GM12875 (cell line): ENCODE data around the gene ASB3.
A peak's percentile ranks its signal among the peaks of the same experiment; 100 is the strongest.

Experiments
- H3K4me3 ChIP-seq: one replicate; pipeline ENCODE4 v1.5.1; 2011; ENCODE audit warnings: low read depth, low read length, control low read depth
- TF ChIP-seq, protein P1 (sequence below): IDR thresholded peaks from 2 replicates; pipeline ENCODE4 v1.5.1; 2011; ENCODE audit warnings: low read depth, mild to moderate bottlenecking, control low read depth, inconsistent platforms, low read length, moderate library complexity, borderline replicate concordance; ENCODE audit not compliant: insufficient read depth

Gene ASB3

DNA sequence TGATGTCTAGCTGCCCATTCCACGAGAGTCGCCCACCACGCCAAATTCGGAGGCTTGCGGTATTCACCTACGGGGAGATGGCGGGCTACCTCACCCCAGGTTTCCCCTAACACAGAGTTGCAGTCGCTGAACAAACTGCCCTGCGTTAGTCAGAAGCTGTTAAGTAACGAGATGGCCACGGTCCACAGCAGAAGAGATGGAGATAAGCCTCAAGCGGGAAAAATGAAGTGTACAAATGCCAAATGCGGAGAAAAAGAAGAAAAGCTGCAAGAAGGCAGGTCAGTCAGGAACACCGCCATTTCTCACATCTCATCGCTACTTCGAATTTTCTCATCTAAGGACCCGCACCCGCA, 425 bp downstream of the ASB3 start:
- peak overlapping the region; percentile 91 for H3K4me3 ChIP-seq
- TF ChIP-seq, protein P1, sequence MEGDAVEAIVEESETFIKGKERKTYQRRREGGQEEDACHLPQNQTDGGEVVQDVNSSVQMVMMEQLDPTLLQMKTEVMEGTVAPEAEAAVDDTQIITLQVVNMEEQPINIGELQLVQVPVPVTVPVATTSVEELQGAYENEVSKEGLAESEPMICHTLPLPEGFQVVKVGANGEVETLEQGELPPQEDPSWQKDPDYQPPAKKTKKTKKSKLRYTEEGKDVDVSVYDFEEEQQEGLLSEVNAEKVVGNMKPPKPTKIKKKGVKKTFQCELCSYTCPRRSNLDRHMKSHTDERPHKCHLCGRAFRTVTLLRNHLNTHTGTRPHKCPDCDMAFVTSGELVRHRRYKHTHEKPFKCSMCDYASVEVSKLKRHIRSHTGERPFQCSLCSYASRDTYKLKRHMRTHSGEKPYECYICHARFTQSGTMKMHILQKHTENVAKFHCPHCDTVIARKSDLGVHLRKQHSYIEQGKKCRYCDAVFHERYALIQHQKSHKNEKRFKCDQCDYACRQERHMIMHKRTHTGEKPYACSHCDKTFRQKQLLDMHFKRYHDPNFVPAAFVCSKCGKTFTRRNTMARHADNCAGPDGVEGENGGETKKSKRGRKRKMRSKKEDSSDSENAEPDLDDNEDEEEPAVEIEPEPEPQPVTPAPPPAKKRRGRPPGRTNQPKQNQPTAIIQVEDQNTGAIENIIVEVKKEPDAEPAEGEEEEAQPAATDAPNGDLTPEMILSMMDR: no peak

- TF ChIP-seq, protein P1: no peak
- H3K4me3 ChIP-seq: peak overlapping the region; percentile 5
These were observed 1.4 kb downstream of the ASB3 start for GRCh38 chr2:53785366-53785765.

DNA sequence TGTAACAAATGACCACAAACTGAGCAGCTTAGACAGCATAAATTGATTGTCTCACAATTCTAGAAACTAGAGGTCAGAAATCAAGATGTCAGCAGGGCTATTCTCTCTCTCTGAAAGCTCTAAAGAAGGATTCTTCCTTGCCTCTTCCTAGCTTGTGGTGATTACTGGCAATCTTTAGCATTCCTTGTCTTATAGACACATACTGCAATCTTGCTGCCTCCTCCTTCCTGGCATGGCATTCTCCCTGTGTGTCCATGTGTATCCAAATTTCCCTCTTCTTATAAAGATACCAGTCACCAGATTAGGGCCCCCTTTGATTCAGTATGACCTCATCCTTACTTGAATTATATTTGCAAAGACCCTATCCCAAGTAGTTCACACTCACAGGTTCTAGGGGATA, 2.3 kb downstream of the ASB3 start:
- H3K4me3 ChIP-seq: no peak overlapping the region
- TF ChIP-seq, protein P1: no peak

DNA sequence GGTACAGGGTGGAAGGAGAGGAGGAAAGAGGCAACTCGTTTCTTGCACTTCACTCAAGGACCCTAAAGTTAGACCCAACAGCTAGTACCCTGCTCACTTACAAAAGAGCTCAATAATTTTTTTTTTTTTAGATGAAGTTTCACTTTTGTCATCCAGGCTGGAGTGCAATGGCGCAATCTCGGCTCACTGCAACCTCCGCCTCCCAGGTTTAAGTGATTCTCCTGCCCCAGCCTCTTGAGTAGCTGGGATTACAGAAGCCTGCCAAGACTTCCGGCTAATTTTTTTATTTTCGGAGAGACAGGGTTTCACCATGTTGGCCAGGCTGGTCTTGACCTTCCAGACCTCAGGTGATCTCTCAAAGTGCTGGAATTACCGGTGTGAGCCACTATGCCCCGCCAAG, 4.1 kb downstream of the ASB3 start:
- TF ChIP-seq, protein P1: no peak
- no peak overlapping the region for H3K4me3 ChIP-seq

DNA sequence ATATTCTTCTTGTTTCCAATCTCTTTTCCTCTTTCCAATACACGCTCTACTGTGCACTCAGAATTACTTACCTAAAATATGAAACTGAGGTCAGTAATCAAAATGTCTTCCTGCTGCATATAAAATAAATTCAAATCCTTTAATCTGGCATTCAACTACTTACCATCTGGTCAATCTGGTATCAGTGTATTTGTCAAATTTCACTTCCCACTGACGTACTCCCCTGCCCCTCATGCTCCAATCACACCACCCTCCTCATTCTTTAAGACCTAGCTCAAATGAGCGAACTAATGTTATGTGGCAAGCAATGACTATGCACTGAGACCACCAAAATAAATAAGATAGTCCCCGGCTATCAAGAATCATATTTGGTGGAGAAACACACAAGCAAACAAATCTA, 6.7 kb downstream of the ASB3 start:
- H3K4me3 ChIP-seq: no peak overlapping the region
- TF ChIP-seq, protein P1: no peak

DNA sequence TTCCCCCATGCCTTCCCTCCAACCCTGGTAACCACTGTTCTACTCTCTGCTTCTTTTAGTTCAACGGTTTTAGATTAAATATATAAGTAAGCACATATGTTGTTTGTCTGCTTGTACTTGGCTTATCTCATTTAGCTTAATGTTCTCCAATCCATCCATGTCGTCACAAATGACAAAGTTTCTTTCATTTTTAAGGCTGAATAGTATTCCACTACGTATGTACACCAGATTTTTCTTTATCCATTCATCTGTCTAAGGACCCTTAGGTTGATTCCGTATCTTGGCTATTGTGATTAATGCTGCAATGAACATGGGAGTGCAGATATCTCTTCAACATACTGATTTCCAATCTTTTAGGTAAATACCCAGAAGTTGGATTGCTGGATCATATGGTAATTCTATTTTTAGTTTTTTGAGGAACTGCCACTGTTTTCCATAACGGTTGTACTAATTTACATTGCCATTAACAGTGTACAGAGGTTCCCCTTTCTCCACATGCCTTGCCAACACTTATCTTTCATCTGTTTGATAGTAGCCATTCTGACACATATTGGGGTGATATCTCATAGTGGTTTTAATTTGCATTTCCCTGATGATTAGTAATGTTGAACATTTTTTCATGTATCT, 8.1 kb downstream of the ASB3 start:
- TF ChIP-seq, protein P1: no peak
- no peak overlapping the region for H3K4me3 ChIP-seq

GRCh38 chr2:53777134-53777533, 9.6 kb downstream of the ASB3 start:
- no peak overlapping the region for H3K4me3 ChIP-seq
- TF ChIP-seq, protein P1: no peak
